Activated T-cell treated with anti-CD3 and anti-CD28 coated beads for 48 hours (primary cell): Measurements from ENCODE around the gene AK9.
"Not testable (repeated sequence)": the region's sequence is repeated elsewhere in the genome, so short reads cannot be mapped to it uniquely, and the experiment has no call there.

Experiments used
- DNase-seq: peaks from one replicate; pipeline ENCODE4 v3.0.0-alpha.2; 2020; ENCODE audit warnings: low read depth

Gene AK9

GRCh38 chr6:109625199-109625598, 65.8 kb downstream of the AK9 start:
- no peak for DNase-seq

- no peak for DNase-seq
Observed at GRCh38 chr6:109623288-109623687, 67.7 kb downstream of the AK9 start.

DNA sequence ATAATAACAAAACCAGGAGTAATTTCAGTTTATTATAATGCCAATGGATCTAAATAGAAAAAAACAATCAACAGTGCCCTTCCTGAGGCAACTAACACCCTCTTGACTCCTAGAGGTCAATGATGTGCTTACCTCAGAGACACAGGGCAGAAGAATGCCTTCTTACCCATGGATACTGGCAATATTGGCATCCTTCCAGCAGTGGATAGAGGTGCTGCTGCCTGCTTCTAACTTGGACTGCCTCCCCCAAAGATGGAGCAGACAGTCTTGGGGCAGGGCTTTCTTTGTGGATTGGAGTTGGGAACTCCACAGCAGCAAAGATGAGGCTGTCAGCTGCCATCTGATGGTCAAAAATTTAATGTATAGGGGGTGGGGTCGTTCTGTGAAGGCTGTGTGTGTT, 78.7 kb downstream of the AK9 start:
- no peak for DNase-seq

- no peak for DNase-seq
Observed at GRCh38 chr6:109611502-109611901, 79.5 kb downstream of the AK9 start.

GRCh38 chr6:109610590-109610989, 80.4 kb downstream of the AK9 start:
- DNase-seq, result no peak

GRCh38 chr6:109609737-109610136, 81.3 kb downstream of the AK9 start:
- no peak for DNase-seq

- no peak for DNase-seq
Observed at GRCh38 chr6:109606359-109606758, 84.6 kb downstream of the AK9 start.

DNA sequence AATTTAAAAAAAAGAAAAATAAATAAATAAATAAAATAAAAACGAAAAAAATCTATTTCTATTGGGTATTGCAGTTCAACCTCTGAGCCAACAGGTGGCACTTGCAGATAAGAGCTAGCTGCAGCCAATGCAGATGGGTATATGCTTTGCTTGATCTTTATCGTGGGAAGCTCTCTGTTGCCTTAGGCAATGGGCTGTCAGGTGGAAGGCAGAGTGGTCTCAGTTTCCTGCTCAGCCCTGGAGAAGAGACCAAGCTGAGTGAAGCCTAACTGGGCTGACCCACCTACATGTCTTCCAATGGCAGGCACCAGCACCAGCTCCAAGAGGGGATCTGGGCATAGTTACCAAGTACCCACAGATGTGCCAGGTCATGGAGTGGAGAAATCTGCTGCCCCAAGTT, 95.0 kb downstream of the AK9 start:
- DNase-seq, result no peak

DNA sequence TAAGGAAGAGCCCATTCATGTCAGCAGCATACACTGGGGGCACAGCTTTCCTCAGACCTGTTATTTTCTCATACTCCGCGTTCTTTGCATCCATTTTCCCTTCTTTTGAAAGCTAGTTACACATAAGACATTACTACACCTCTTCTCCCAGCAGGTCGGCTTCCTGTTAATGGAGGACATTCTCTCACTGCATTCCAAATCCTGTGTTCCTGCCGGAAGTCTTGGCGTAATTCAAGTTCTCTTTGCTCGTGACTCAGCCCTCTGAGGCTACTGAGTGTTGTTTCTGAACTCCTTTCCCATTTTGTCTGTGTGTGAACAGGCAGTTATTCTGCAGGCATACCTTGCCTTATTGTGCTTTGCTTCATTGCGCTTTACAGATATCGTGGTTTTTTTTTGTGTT, 110.5 kb downstream of the AK9 start:
- no peak for DNase-seq

- no peak for DNase-seq
Observed at GRCh38 chr6:109579361-109579760, 111.6 kb downstream of the AK9 start.

- not testable (repeated sequence) for DNase-seq
Observed at GRCh38 chr6:109569901-109570300, 121.1 kb downstream of the AK9 start.

DNA sequence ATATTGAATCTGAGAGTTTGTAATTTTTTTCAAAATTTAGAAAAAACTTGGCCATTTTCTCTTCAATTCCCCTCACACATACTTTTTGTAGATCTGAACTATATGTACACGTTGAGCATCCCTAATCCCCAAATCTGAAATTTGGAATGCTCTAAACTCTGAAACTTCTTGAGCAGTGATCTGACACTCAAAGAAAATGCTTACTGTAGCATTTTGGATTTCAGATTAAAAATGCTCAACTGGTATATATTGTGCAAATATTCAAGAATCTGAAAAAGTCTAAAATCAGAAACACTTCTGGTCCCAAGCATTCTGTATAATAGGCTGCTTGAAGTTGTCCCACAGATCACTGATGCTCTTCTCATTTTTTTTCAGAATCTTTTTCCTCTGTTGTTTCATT, 129.2 kb downstream of the AK9 start:
- DNase-seq, result no peak

DNA sequence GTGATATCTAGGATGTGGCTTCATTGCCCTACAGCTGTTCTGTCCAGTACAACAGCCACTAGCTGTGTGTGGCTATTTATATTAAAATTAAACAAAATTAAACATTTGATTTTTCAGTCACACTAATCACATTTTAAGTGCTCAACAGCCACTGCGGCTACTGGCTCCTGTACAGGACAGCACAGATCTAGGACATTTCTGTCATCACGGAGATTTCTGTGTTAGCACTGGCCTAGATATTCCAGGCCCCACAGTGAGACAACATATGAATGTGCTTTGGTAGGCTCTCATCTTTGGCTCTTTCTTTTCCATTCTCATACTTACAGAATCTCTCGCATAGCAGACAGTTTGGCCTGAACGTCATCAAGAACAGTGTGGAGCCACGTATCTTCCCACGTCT, 159.6 kb downstream of the AK9 start:
- DNase-seq, result no peak

DNA sequence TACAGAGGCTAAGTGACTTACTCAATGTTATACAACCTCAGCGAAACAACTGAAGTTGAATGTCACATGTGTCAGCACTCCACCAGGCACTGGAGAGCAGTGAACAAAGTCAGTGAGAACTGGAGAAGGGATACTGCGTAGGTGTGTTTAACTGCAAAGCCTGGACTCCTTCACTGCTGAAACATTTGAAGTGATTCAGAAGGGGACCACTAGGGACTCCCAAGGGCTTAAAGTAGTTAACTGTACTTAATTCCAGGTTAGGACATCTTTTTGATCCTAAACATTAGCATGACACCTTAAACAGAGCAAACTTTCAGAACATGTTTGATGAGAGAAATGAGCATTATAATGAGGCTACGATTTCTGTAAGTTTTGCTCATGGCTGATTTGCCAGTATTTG, 163.0 kb downstream of the AK9 start:
- DNase-seq, result no peak

DNA sequence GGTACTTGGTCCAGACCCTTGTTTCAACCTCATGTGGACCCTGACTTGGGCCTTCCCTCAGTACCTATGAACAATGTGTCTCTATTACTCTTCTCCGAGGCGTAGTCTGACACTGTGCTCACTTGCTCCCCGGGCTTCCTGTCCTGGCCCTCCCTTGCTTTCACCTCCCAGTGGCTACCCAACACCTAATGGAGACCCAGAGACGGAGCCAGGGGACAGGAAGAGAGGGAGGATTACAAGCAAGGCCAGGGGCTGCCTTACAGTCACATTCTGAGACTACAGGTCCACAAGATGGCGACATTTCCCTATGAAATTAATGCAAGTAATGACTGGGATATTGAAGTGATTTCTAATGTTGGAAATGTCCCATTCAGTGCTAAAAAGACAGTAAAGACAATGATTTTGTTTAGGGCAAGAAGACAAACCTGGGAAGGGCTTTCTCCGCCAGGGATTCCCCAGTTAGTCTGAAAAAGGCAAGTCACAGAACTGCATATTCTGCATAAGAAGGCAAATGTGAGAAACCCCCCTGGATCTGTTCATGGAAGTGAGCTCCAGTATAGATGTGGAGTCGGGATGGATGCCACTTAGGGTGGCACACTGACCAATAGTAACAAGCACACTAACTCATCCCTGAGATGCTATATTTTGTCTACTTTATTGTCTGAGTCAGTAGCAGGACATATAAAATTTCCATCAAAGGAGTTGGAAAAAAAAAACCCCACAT, 163.9 kb downstream of the AK9 start:
- DNase-seq, result peak; percentile 8

DNA sequence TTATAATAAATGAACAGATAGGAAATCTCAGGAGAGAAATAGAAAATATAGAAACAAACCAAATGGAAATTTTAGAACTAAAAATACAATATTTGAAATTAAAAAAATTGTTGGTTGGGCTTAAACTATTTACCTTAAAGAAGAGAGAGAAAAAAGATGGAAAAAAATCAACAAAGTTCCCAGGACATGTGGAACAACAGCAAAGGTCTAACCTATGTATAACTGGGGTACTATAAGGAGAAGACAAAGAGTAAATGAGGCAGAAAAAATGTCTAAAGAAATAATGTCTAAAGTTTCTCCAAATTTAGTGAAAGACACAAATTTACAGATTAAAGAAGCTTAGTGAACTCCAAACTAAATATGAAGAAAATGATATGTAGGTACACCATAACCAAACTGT, 166.9 kb downstream of the AK9 start:
- no peak for DNase-seq

DNA sequence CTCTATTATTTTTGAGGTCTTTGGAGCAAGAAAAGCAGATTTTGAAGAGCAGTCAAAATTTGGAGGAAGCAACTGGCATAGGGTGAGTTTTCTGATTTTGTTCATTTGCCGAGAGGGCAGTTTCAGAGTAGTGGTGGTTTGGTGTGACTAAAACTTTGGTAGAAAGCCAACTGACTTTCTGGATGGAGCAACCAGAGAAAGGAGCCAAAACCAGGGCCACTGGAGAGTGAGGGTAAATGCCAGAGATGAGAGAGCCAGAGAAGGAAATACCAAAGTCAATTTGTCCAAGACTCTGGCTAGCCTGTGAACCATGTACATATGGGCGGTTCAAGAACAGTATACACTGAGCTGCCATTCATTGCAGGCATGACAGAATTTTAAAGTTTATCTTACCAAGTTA, 167.5 kb downstream of the AK9 start:
- no peak for DNase-seq

DNA sequence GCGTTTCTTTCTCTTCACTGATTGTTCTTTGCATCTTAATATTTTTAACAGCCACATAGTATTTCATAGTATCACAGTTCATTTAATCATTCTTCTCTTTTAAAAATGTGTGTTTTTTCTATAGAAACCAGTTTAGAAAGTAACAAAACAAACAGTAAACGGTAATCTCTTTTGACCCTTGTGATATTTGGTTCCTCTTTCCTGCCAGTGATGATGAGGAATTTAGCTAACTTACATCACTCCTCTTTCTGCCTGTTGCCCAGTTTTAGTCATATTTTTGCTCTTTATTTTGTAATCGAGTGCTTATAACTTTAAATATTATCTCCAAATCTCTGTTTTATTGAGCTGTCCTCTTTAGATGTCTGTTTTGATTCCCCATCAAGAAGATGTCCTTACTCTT, 169.9 kb downstream of the AK9 start:
- DNase-seq, result no peak

DNA sequence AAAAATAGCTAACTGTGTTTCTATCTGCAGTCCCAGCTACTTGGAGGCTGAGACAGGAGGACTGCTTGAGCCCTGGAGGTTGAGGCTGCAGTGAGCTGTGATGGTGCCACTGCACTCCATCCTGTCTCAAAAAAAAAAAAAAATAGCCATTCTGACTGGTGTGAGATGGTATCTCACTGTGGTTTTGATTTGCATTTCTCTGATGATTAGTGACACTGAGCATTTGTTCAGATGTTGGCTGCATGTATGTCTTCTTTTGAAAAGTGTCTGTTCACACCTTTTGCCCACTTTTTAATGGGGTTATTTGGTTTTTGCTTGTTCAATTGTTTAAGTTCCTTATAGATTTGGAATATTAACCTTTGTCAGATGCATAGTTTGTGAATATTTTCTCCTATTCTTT, 171.4 kb downstream of the AK9 start:
- not testable (repeated sequence) for DNase-seq

DNA sequence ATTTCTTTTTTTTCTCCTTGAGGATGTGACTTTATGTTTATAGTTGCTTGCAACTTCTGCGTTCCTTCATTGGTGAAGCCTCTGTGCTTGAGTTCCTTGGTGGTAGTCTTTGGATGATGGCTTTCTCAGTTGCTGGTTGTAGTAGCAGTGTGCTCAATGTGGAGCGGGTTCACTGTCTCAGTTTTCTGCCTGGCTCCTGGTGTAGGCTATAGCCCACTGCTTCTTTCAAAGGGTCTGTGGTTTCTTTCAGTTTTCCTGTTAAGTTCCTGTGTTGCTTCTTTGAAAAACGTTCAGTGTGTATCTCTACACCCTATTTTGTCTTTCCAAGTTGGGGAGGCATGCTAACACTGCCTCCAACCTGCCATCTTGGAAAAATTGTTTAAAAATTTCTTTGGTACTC, 174.1 kb downstream of the AK9 start:
- no peak for DNase-seq

- no peak for DNase-seq
Observed at GRCh38 chr6:109515781-109516409, 175.1 kb downstream of the AK9 start.

DNA sequence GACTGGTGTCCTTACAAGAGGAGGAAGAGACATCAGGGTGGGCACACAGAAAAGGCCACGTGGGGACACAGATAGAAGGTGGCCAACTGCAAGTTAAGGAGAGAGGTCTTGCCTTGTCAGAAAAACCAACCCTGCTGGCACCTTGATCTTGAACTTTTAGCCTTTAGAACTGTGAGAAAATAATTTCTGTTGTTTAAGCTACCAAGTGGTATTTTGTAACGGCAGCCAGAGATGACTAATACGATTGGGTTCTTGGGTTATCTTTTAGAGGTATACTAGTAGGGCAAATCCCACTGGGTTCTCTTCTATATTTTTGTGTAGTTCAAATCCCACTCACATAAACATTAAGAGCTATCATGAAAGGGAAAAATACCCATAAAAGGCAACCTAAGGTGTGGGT, 176.1 kb downstream of the AK9 start:
- DNase-seq, result no peak

DNA sequence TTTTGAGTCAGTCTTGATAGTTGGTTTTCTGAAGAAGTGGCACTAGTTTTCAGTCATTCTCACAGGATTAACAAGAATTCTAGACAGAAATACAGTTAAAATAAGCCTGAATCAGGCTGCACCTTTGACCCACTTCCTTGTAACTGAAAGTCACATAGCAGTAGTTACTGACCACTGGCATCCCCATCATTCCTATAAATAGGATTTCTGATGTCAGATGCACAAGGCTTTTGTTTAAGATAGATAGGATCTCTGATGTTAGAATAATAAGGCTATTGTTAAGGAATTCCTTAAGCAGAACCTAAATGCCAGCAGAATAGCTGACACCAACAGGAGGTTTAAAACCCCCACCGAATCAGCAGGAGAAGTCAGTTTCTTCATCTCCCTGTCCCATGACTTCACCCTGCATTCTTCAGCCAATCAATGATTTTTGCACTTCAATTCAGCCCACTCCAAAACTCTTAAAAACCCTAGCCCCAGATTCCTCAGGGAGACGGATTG, 177.4 kb downstream of the AK9 start:
- DNase-seq, result no peak

GRCh38 chr6:109512271-109512817, 178.7 kb downstream of the AK9 start:
- no peak for DNase-seq
